ENCODE results near the gene SEC14L5.
A peak's percentile ranks its signal among the peaks of the same experiment; 100 is the strongest.
"Not testable (repeated sequence)": the region's sequence is repeated elsewhere in the genome, so short reads cannot be mapped to it uniquely, and the experiment has no call there.

The SEC14L5 gene

DNA sequence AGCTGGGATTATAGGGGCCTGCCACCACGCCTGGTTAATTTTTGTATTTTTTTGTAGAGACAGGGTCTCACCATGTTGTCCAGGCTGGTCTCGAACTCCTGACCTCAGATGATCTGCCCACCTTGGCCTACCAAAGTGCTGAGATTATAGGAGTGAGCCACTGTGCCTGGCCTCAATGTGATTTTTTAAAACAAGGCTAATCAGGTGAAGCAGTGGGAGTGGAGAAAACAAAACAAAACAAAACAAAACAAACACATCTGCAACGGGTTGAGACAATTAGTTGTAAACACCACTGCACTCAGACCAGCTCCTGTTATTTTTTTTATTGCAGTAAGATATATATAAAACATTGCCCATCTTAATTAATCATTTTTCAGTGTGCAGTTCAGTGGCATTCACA is 6.5 kb upstream of the SEC14L5 start:
- Mint-ChIP-seq H3K27me3 (peaks cover 24% of the 10 kb centered on the region), H3K4me1 (peaks cover 17% of the 10 kb centered on the region)
- not testable (repeated sequence) for H3K36me3 Mint-ChIP-seq; H3K27ac Mint-ChIP-seq; DNase-seq (ENCODE audit: low spot score in 2 of 2); H3K9me3 Mint-ChIP-seq; H3K4me3 Mint-ChIP-seq; ATAC-seq (ENCODE audit: low read depth)

GRCh38 chr16:4954714-4955113 is 3.4 kb upstream of the SEC14L5 start:
- no peak overlapping the region for H3K27ac Mint-ChIP-seq
- ATAC-seq (ENCODE audit: low read depth) (no peak), DNase-seq (ENCODE audit: low spot score in 2 of 2) (no peak)
- H3K4me3 Mint-ChIP-seq, result no peak overlapping the region
- H3K36me3 Mint-ChIP-seq, result no peaks in the 10 kb centered on the region
- H3K27me3 Mint-ChIP-seq, result peaks cover 30% of the 10 kb centered on the region
- no peaks in the 10 kb centered on the region for H3K9me3 Mint-ChIP-seq
- peaks cover 16% of the 10 kb centered on the region for H3K4me1 Mint-ChIP-seq

DNA sequence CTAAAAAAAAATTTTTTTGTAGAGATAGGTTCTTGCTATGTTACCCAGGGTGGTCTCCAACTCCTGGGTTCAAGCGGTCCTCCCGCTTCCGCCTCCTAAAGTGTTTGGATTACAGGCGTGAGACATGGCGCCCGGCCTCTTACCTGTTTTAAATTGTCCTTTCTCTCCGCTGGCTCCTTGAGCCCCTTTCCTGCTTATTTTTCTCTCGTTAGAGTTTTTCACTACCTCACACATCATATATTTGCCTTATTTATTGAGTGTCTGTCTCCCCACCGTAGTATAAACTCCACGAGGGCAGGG is 760 bp upstream of the SEC14L5 start:
- H3K9me3 Mint-ChIP-seq, result no peaks in the 10 kb centered on the region
- ATAC-seq (ENCODE audit: low read depth) (no peak), DNase-seq (ENCODE audit: low spot score in 2 of 2) (no peak)
- peaks cover 33% of the 10 kb centered on the region for H3K27me3 Mint-ChIP-seq
- H3K36me3 Mint-ChIP-seq, result no peaks in the 10 kb centered on the region
- H3K4me3 Mint-ChIP-seq, result peak overlapping the region; percentile 78
- H3K4me1 Mint-ChIP-seq, result peaks cover 16% of the 10 kb centered on the region
- H3K27ac Mint-ChIP-seq, result no peak overlapping the region

GRCh38 chr16:4958510-4959438 is 644 bp downstream of the SEC14L5 start:
- no peaks in the 10 kb centered on the region for H3K9me3 Mint-ChIP-seq
- no peak overlapping the region for H3K4me3 Mint-ChIP-seq
- peaks cover 35% of the 10 kb centered on the region for H3K27me3 Mint-ChIP-seq
- DNase-seq (ENCODE audit: low spot score in 2 of 2) (no peak), ATAC-seq (ENCODE audit: low read depth) (no peak)
- peaks cover 16% of the 10 kb centered on the region for H3K4me1 Mint-ChIP-seq
- no peaks in the 10 kb centered on the region for H3K36me3 Mint-ChIP-seq
- no peak overlapping the region for H3K27ac Mint-ChIP-seq

DNA sequence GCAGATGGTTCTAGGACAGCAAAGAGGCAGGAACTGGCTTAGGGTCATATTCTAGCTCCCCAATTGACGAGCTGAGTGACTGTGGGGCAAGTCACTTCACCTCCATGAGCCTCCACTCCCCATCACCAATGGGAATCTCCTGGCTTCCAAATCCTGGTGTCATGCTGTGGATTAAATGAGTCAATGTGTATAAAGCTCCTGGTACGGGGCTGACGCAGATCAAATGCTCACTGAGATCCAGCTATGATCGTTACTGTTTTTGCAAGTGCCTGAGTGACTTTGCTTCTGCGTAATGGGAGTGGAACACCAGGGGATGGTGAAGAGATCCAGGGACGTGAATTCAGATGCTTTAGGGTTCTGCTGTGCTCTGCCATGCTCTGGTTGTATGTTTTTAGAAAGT is 2.4 kb downstream of the SEC14L5 start:
- Mint-ChIP-seq H3K27me3 (peaks cover 33% of the 10 kb centered on the region), H3K4me1 (peaks cover 16% of the 10 kb centered on the region), H3K9me3 (no peaks in the 10 kb centered on the region), H3K27ac (no peak overlapping the region), H3K4me3 (no peak overlapping the region), H3K36me3 (no peaks in the 10 kb centered on the region)
- ATAC-seq (ENCODE audit: low read depth) (no peak), DNase-seq (ENCODE audit: low spot score in 2 of 2) (no peak)

GRCh38 chr16:4962716-4963115 is 4.6 kb downstream of the SEC14L5 start:
- Mint-ChIP-seq H3K36me3 (no peaks in the 10 kb centered on the region), H3K4me3 (no peak overlapping the region), H3K4me1 (peaks cover 8% of the 10 kb centered on the region), H3K27me3 (peaks cover 21% of the 10 kb centered on the region), H3K27ac (no peak overlapping the region), H3K9me3 (no peaks in the 10 kb centered on the region)
- ATAC-seq (ENCODE audit: low read depth) (no peak), DNase-seq (ENCODE audit: low spot score in 2 of 2) (no peak)

DNA sequence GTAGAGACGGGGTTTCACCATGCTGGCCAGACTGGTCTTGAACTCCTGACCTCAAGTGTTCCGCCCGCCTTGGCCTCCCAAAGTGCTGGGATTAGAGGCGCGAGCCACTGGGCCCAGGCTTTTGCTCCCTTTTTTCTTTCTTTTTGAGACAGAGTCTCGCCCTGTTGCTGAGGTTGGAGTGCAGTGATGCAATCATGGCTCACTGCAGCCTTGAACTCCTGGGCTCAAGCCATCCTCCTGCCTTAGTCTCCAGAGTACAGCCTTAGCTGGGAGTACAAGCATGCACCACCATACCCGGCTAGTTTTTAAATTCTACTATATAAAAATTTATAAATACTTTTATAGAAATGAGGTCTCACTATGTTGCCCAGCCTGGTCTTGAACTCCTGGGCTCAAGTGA is 5.4 kb downstream of the SEC14L5 start:
- H3K4me3 Mint-ChIP-seq; H3K36me3 Mint-ChIP-seq; ATAC-seq (ENCODE audit: low read depth); DNase-seq (ENCODE audit: low spot score in 2 of 2); H3K9me3 Mint-ChIP-seq; H3K27ac Mint-ChIP-seq; H3K4me1 Mint-ChIP-seq: not testable (repeated sequence)
- H3K27me3 Mint-ChIP-seq, result peaks cover 16% of the 10 kb centered on the region

DNA sequence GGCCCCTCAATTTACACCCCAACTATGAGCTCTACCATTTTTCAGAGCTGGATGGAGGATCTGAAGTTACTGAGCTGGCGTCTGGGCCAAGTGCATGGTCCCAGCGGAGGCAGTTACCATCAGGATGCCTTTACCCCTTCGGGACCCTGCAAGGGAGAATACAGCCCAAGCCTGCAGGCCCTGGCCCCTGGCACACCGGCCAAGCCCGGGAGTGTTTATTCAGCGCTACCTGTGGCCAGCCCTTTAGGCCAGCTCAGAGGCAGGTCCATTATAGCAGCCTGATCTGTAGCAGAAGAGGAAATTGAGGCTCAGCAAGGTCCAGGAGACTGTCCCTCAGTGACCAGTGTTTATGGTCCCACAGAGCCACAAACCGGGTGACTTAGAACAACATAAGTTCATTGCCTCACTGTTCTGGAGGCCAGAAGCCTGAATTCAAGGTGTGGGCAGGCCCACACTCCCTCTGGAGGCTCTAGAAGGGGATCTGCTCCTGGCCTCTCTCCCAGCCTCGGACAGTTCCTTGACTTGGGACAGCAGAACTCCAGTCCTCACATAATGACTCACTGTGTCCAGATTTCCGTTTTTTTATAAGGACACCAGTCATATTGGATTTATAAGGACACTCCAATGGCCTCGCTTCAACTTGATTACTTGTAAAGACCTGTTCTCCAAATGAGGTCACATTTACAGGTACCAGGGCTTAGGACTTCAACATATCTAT is 8.8 kb downstream of the SEC14L5 start:
- DNase-seq (ENCODE audit: low spot score in 2 of 2) (no peak), ATAC-seq (ENCODE audit: low read depth) (no peak)
- Mint-ChIP-seq H3K9me3 (no peaks in the 10 kb centered on the region), H3K36me3 (no peaks in the 10 kb centered on the region), H3K27ac (no peak overlapping the region), H3K4me1 (no peaks in the 10 kb centered on the region), H3K27me3 (peaks cover 8% of the 10 kb centered on the region), H3K4me3 (no peak overlapping the region)

DNA sequence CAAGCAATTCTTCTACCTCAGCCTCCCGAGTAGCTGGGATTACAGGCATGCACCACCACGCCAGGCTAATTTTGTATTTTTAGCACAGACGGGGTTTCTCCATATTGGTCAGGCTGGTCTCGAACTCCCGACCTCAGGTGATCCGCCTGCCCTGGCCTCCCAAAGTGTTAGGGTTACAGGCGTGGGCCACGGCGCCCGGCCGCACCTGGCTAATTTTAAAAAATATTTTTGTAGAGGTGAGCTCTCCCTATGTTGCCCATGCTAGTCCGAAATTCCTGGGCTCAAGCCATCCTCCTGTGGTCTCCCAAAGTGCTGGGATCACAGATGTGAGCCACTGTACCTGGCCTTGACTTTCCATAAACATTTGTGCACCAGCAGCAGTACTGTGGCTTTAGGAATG is 10.1 kb downstream of the SEC14L5 start:
- not testable (repeated sequence) for H3K27ac Mint-ChIP-seq; H3K4me3 Mint-ChIP-seq; H3K36me3 Mint-ChIP-seq; H3K4me1 Mint-ChIP-seq; DNase-seq (ENCODE audit: low spot score in 2 of 2); ATAC-seq (ENCODE audit: low read depth); H3K9me3 Mint-ChIP-seq
- H3K27me3 Mint-ChIP-seq, result peaks cover 12% of the 10 kb centered on the region

GRCh38 chr16:4968879-4969483 is 10.9 kb downstream of the SEC14L5 start:
- Mint-ChIP-seq H3K27ac (no peak overlapping the region), H3K4me3 (no peak overlapping the region), H3K9me3 (no peaks in the 10 kb centered on the region), H3K36me3 (no peaks in the 10 kb centered on the region), H3K27me3 (peaks cover 12% of the 10 kb centered on the region), H3K4me1 (no peaks in the 10 kb centered on the region)
- no peak for DNase-seq (ENCODE audit: low spot score in 2 of 2)
- ATAC-seq (ENCODE audit: low read depth), result no peak

GRCh38 chr16:4970010-4970409 is 11.9 kb downstream of the SEC14L5 start:
- Mint-ChIP-seq H3K27me3 (peaks cover 12% of the 10 kb centered on the region), H3K27ac (no peak overlapping the region), H3K36me3 (no peaks in the 10 kb centered on the region), H3K4me3 (no peak overlapping the region), H3K4me1 (no peaks in the 10 kb centered on the region), H3K9me3 (no peaks in the 10 kb centered on the region)
- DNase-seq (ENCODE audit: low spot score in 2 of 2), result no peak
- no peak for ATAC-seq (ENCODE audit: low read depth)

- DNase-seq (ENCODE audit: low spot score in 2 of 2), result no peak
- ATAC-seq (ENCODE audit: low read depth), result no peak
- H3K4me1 Mint-ChIP-seq, result peaks cover 7% of the 10 kb centered on the region
- no peaks in the 10 kb centered on the region for H3K9me3 Mint-ChIP-seq
- no peaks in the 10 kb centered on the region for H3K36me3 Mint-ChIP-seq
- H3K27ac Mint-ChIP-seq, result no peak overlapping the region
- no peak overlapping the region for H3K4me3 Mint-ChIP-seq
- H3K27me3 Mint-ChIP-seq, result peaks cover 12% of the 10 kb centered on the region
Observed at GRCh38 chr16:4972938-4973587, 14.9 kb downstream of the SEC14L5 start.

- H3K27ac Mint-ChIP-seq, result peak overlapping the region; percentile 2
- peak; percentile 99 for ATAC-seq (ENCODE audit: low read depth)
Observed at GRCh38 chr16:4976079-4976478, 17.9 kb downstream of the SEC14L5 start.

DNA sequence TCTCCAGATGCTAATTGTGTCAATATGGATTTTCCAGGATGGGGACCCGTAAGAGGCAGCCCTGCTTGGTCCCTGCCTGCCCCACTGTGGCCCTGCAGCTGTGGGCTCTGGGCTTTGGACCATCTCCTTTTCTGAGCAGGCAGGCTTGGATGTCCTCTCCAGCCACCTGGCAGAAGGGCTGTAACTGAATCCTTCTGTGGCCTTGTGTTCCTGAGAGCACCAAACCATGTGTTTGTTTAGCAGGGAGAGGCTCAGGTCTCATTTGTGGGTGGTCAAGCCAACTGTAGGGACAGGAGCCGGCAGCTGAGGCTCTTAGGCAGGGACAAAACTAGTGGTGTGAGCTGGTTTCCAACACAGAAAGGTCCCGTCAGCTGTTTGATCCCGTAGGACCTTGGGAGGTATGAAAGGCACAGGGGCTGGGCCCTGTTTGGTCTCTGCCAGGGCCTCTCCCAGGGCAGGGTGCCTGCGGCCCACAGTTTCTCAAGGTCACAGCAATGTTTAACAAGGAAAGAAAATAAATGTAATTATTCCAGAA is 18.5 kb downstream of the SEC14L5 start:
- no peaks in the 10 kb centered on the region for H3K36me3 Mint-ChIP-seq
- DNase-seq (ENCODE audit: low spot score in 2 of 2), result no peak
- H3K27ac Mint-ChIP-seq, result no peak overlapping the region
- no peaks in the 10 kb centered on the region for H3K9me3 Mint-ChIP-seq
- peaks cover 7% of the 10 kb centered on the region for H3K4me1 Mint-ChIP-seq
- no peak overlapping the region for H3K4me3 Mint-ChIP-seq
- peaks cover 8% of the 10 kb centered on the region for H3K27me3 Mint-ChIP-seq
- no peak for ATAC-seq (ENCODE audit: low read depth)

More at GRCh38 chr16:4976079-4976478, 17.9 kb downstream of the SEC14L5 start:
- H3K9me3 Mint-ChIP-seq, result no peaks in the 10 kb centered on the region
- peak in 1 of 2 donors; percentile 56 for DNase-seq (ENCODE audit: low spot score in 2 of 2)
- H3K36me3 Mint-ChIP-seq, result no peaks in the 10 kb centered on the region
- H3K27me3 Mint-ChIP-seq, result peaks cover 12% of the 10 kb centered on the region
- no peak overlapping the region for H3K4me3 Mint-ChIP-seq
- H3K4me1 Mint-ChIP-seq, result peaks cover 7% of the 10 kb centered on the region

All from memory B cell (primary cell).